Common myeloid progenitor, CD34-positive (primary cell): ENCODE data around the gene STON2.

Experiments
- CTCF ChIA-PET: fragments of 350-600 bp; sonication (Branson Sonifier 250); formaldehyde crosslinking; loops from one replicate; lab custom pipeline; 2021; ENCODE audit warnings: antibody characterized with exemption; lab: Charles Lee
- POLR2A ChIA-PET: fragments of 350-600 bp; sonication (Branson Sonifier 250); formaldehyde crosslinking; loops from one replicate; lab custom pipeline; 2021; ENCODE audit warnings: antibody characterized with exemption; lab: Charles Lee
- DNase-seq, 3 donors: peaks; one replicate each; pipeline versions ENCODE4 v3.0.0 to v3.0.0-alpha.2; 2013
- H3K27ac ChIP-seq, 2 experiments: 1 replicate in 1 of 2; 2 replicates in 1 of 2; pipeline ENCODE4 v1.7.0; 2013; ENCODE audit warnings: inconsistent platforms in 2 of 2, low read length in 2 of 2, mild to moderate bottlenecking in 2 of 2, low read depth in 1 of 2, moderate library complexity in 1 of 2; ENCODE audit not compliant: severe bottlenecking in 2 of 2, insufficient read depth in 1 of 2, poor library complexity in 1 of 2
- H3K27me3 ChIP-seq, 5 experiments: replicated peaks in 2 of 5; 1 replicate in 3 of 5; 2 replicates in 2 of 5; pipeline versions ENCODE4 v1.6.1 to v1.7.0; 2013; ENCODE audit warnings: low read length in 4 of 5, mild to moderate bottlenecking in 2 of 5, moderate library complexity in 2 of 5, inconsistent platforms in 1 of 5; ENCODE audit not compliant: insufficient read depth in 5 of 5, control insufficient read depth in 4 of 5
- H3K36me3 ChIP-seq, 4 experiments: 1 replicate in 2 of 4; 2 replicates in 2 of 4; pipeline versions ENCODE4 v1.6.1 to v1.7.0; 2013; ENCODE audit warnings: low read length in 3 of 4, control low read depth in 1 of 4, mild to moderate bottlenecking in 1 of 4; ENCODE audit not compliant: control insufficient read depth in 4 of 4, insufficient read depth in 4 of 4
- H3K4me1 ChIP-seq, 4 experiments: 1 replicate in 3 of 4; 2 replicates in 1 of 4; pipeline versions ENCODE4 v1.6.1 to v1.7.1; 2013; ENCODE audit warnings: low read length in 3 of 4, mild to moderate bottlenecking in 3 of 4, control low read depth in 1 of 4, inconsistent platforms in 1 of 4, moderate library complexity in 1 of 4; ENCODE audit not compliant: control insufficient read depth in 4 of 4, insufficient read depth in 4 of 4; ENCODE audit errors: control extremely low read depth in 1 of 4
- H3K4me3 ChIP-seq, 7 experiments: 1 replicate in 4 of 7; 2 replicates in 3 of 7; pipeline versions ENCODE4 v1.5.1 to v1.7.0; 2013; ENCODE audit warnings: mild to moderate bottlenecking in 7 of 7, low read length in 6 of 7, moderate library complexity in 6 of 7, inconsistent platforms in 2 of 7, low read depth in 2 of 7, control low read depth in 1 of 7; ENCODE audit not compliant: insufficient read depth in 4 of 7, control insufficient read depth in 1 of 7; ENCODE audit errors: extremely low read depth in 1 of 7
- H3K9me3 ChIP-seq, 5 experiments: 1 replicate in 4 of 5; 2 replicates in 1 of 5; pipeline versions ENCODE4 v1.6.1 to v1.7.1; 2013; ENCODE audit warnings: low read length in 4 of 5, mild to moderate bottlenecking in 2 of 5, inconsistent platforms in 1 of 5, low read depth in 1 of 5, moderate library complexity in 1 of 5; ENCODE audit not compliant: control insufficient read depth in 4 of 5, insufficient read depth in 2 of 5; ENCODE audit errors: control extremely low read depth in 1 of 5
- WGBS: methylation state at CpG from one replicate; pipeline ENCODE4 v1.1.5; 2013; ENCODE audit not compliant: insufficient coverage; 5-methylcytosine and 5-hydroxymethylcytosine counted together

STON2 gene

GRCh38 chr14:81351205-81351604 is 48.9 kb downstream of the STON2 start:
- POLR2A ChIA-PET = no interaction called here
- no peak overlapping the region for H3K4me3 ChIP-seq
- peaks cover 0 to 15% (median 3%) of the 10 kb centered on the region in 4 experiments for H3K36me3 ChIP-seq
- CTCF ChIA-PET = interaction anchor here (0.8 to 0.9 kb wide), 2 partner anchors 15 to 78 kb away, joined by 3 to 4 read pairs; no protein-coding TSS in a partner anchor
- DNase-seq = no peak
- peaks cover 0 to 10% (median 2%) of the 10 kb centered on the region in 4 experiments for H3K4me1 ChIP-seq
- H3K27ac ChIP-seq = no peak overlapping the region
- H3K9me3 ChIP-seq = peaks cover 2 to 8% (median 6%) of the 10 kb centered on the region in 5 experiments
- H3K27me3 ChIP-seq = no peaks in the 10 kb centered on the region

GRCh38 chr14:81350344-81351130 is 49.6 kb downstream of the STON2 start:
- no CpG with 5 or more reads among the region's 5 CpGs for WGBS
- H3K36me3 ChIP-seq = peaks cover 0 to 15% (median 4%) of the 10 kb centered on the region in 4 experiments
- DNase-seq = no peak
- H3K27me3 ChIP-seq = no peaks in the 10 kb centered on the region
- H3K27ac ChIP-seq = no peak overlapping the region
- H3K4me3 ChIP-seq = no peak overlapping the region
- H3K4me1 ChIP-seq = peaks cover 0 to 10% (median 2%) of the 10 kb centered on the region in 4 experiments
- POLR2A ChIA-PET = no interaction called here
- H3K9me3 ChIP-seq = peaks cover 2 to 8% (median 6%) of the 10 kb centered on the region in 5 experiments
- CTCF ChIA-PET = interaction anchor here (0.8 to 0.9 kb wide), 2 partner anchors 16 to 79 kb away, joined by 3 to 4 read pairs; no protein-coding TSS in a partner anchor

GRCh38 chr14:81348061-81348460 is 52.1 kb downstream of the STON2 start:
- Histone ChIP-seq H3K27me3 (no peaks in the 10 kb centered on the region), H3K9me3 (peaks cover 0 to 3% (median 0%) of the 10 kb centered on the region in 5 experiments), H3K4me1 (peaks cover 0 to 10% (median 2%) of the 10 kb centered on the region in 4 experiments), H3K4me3 (no peak overlapping the region), H3K36me3 (peaks cover 0 to 9% (median 0%) of the 10 kb centered on the region in 4 experiments), H3K27ac (no peak overlapping the region)
- WGBS = no CpG with 5 or more reads among the region's 2 CpGs
- DNase-seq = peak; percentile 11 to 71 (median 60)
- CTCF ChIA-PET = interaction anchor here (1.3 kb wide), 1 partner anchor 19 kb away, joined by 3 read pairs; no protein-coding TSS in a partner anchor
- POLR2A ChIA-PET = interaction anchor here (0.6 kb wide), 1 partner anchor 134 kb away, joined by 6 read pairs; no protein-coding TSS in a partner anchor

- WGBS = no CpG with 5 or more reads among the region's 2 CpGs
- ChIA-PET POLR2A (no interaction called here), CTCF (interaction anchor here (0.6 to 1.2 kb wide), 4 partner anchors 11 to 64 kb away, joined by 3 to 5 read pairs (median 4); no protein-coding TSS in a partner anchor)
- DNase-seq = no peak
- Histone ChIP-seq H3K36me3 (peaks cover 0 to 12% (median 4%) of the 10 kb centered on the region in 4 experiments), H3K4me1 (peaks cover 0 to 10% (median 2%) of the 10 kb centered on the region in 4 experiments), H3K4me3 (no peak overlapping the region), H3K9me3 (peaks cover 0 to 3% (median 0%) of the 10 kb centered on the region in 5 experiments), H3K27ac (no peak overlapping the region), H3K27me3 (no peaks in the 10 kb centered on the region)
These were observed 54.3 kb downstream of the STON2 start for GRCh38 chr14:81345781-81346180.

- Histone ChIP-seq H3K4me3 (no peak overlapping the region), H3K36me3 (peaks cover 0 to 10% (median 4%) of the 10 kb centered on the region in 4 experiments), H3K27me3 (no peaks in the 10 kb centered on the region), H3K27ac (no peak overlapping the region), H3K9me3 (no peaks in the 10 kb centered on the region), H3K4me1 (peaks cover 0 to 10% (median 2%) of the 10 kb centered on the region in 4 experiments)
- POLR2A ChIA-PET = interaction anchor here (0.6 kb wide), 1 partner anchor 118 kb away, joined by 3 read pairs; no protein-coding TSS in a partner anchor
- WGBS = 90% methylated on average over 1 of the region's 3 CpGs
- CTCF ChIA-PET = interaction anchor here (1.0 to 1.1 kb wide), 3 partner anchors 66 to 108 kb away, joined by 3 to 4 read pairs (median 3); no protein-coding TSS in a partner anchor
- no peak for DNase-seq
These were observed 55.5 kb downstream of the STON2 start for GRCh38 chr14:81344481-81345160.

GRCh38 chr14:81343701-81344100 is 56.4 kb downstream of the STON2 start:
- ChIA-PET CTCF (interaction anchor here (1.0 to 1.1 kb wide), 2 partner anchors 106 to 109 kb away, joined by 3 to 4 read pairs; no protein-coding TSS in a partner anchor), POLR2A (no interaction called here)
- H3K4me1 ChIP-seq = peaks cover 0 to 10% (median 2%) of the 10 kb centered on the region in 4 experiments
- no peak overlapping the region for H3K27ac ChIP-seq
- no peak for DNase-seq
- 92% methylated on average over 2 of the region's 2 CpGs for WGBS
- no peaks in the 10 kb centered on the region for H3K9me3 ChIP-seq
- H3K36me3 ChIP-seq = peaks cover 0 to 10% (median 5%) of the 10 kb centered on the region in 4 experiments
- no peak overlapping the region for H3K4me3 ChIP-seq
- no peaks in the 10 kb centered on the region for H3K27me3 ChIP-seq
